ENCODE measurements around the gene SLC8A3. TPM values are rescaled to one million over a fixed set of nuclear protein-coding genes. Genes with fewer than 3 reads are reported as not detected.
A peak's percentile ranks its signal among the peaks of the same experiment; 100 is the strongest.

The SLC8A3 gene
- total RNA-seq, 4 donors from 2014 or later: 0.49 to 1.5 (median 0.92) TPM

- H3K4me1 ChIP-seq: peaks cover 0 to 5% (median 0%) of the 10 kb centered on the region in 3 donors
- no peak for ATAC-seq
- peaks cover 28% of the 10 kb centered on the region for H3K27me3 ChIP-seq
- H3K36me3 ChIP-seq: no peaks in the 10 kb centered on the region
- no peaks in the 10 kb centered on the region for H3K9me3 ChIP-seq
- no peak overlapping the region for H3K27ac ChIP-seq
- WGBS, 2 donors (ENCODE audit: low coverage in 1 of 2): 83% methylated on average over 1 of the region's 3 CpGs; no CpG with 5 or more reads in 1 of the 2 donors
- TF ChIP-seq, protein P1, sequence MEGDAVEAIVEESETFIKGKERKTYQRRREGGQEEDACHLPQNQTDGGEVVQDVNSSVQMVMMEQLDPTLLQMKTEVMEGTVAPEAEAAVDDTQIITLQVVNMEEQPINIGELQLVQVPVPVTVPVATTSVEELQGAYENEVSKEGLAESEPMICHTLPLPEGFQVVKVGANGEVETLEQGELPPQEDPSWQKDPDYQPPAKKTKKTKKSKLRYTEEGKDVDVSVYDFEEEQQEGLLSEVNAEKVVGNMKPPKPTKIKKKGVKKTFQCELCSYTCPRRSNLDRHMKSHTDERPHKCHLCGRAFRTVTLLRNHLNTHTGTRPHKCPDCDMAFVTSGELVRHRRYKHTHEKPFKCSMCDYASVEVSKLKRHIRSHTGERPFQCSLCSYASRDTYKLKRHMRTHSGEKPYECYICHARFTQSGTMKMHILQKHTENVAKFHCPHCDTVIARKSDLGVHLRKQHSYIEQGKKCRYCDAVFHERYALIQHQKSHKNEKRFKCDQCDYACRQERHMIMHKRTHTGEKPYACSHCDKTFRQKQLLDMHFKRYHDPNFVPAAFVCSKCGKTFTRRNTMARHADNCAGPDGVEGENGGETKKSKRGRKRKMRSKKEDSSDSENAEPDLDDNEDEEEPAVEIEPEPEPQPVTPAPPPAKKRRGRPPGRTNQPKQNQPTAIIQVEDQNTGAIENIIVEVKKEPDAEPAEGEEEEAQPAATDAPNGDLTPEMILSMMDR (IDR thresholded peaks at IDR 0.05): no peak
- TF ChIP-seq POLR2AphosphoS5 (IDR thresholded peaks at IDR 0.05) (no peak), EP300 (IDR thresholded peaks at IDR 0.05) (no peak), POLR2A (IDR thresholded peaks at IDR 0.05) (no peak)
- H3K4me3 ChIP-seq: no peak overlapping the region
Observed at GRCh38 chr14:70032447-70032846, 156.3 kb downstream of the SLC8A3 start.

GRCh38 chr14:70032016-70032415, 156.7 kb downstream of the SLC8A3 start:
- Histone ChIP-seq H3K27me3 (peaks cover 28% of the 10 kb centered on the region), H3K9me3 (no peaks in the 10 kb centered on the region), H3K27ac (no peak overlapping the region), H3K4me3 (no peak overlapping the region), H3K4me1 (peaks cover 0 to 6% (median 0%) of the 10 kb centered on the region in 3 donors), H3K36me3 (no peaks in the 10 kb centered on the region)
- 63 to 74% methylated on average over 2 to 9 of the region's 9 CpGs for WGBS, 2 donors (ENCODE audit: low coverage in 1 of 2)
- TF ChIP-seq POLR2A (IDR thresholded peaks at IDR 0.05) (no peak), POLR2AphosphoS5 (IDR thresholded peaks at IDR 0.05) (no peak), EP300 (IDR thresholded peaks at IDR 0.05) (no peak)
- TF ChIP-seq, protein P1 (IDR thresholded peaks at IDR 0.05): no peak
- no peak for ATAC-seq

DNA sequence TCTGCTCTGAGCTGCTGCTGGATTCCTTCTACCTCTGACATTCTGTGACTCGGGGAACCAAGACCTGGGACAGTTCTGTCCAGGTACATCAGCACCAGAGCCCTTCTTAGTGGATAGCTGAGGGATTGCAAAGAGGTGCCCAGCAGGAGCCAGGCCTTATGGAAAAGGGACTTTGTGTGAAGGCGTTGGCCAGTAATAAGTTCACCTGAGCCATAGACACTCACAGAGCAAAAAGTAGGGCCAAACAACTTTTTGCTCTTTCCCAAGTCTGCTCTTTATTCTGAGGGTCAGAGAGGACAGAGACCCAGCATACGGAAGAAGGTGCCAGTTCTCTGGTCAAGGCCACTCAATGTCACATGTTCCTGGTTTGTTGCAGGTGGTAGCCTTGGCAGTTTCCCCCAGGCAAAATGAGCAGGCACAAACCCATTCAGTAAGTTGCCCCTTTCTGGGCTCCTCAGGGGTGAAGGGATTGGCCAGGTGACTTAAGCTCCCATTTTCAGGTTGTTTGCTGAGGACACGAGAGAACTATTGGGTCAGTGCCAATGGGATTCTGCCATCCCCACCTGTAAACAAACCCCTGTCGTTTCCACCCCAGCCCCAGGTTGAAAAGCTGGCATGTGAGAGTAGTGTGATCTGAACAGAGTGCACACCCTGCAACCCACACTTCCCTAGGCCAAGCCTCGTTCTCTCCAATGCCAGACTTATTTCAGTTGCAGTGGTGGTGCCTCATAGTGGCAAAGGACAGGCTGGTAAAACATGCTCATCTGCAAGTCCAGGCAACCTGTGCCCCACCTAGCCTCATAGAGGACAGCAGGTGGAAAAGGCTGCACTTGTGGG, 159.2 kb downstream of the SLC8A3 start:
- no peaks in the 10 kb centered on the region for H3K36me3 ChIP-seq
- no peak overlapping the region for H3K27ac ChIP-seq
- no peak overlapping the region for H3K4me3 ChIP-seq
- WGBS, 2 donors (ENCODE audit: low coverage in 1 of 2): 59 to 69% methylated on average over 3 of the region's 6 CpGs
- peaks cover 20% of the 10 kb centered on the region for H3K27me3 ChIP-seq
- TF ChIP-seq POLR2AphosphoS5 (IDR thresholded peaks at IDR 0.05): no peak
- TF ChIP-seq, protein P1 (IDR thresholded peaks at IDR 0.05): no peak
- TF ChIP-seq EP300 (IDR thresholded peaks at IDR 0.05): no peak
- no peak for TF ChIP-seq POLR2A (IDR thresholded peaks at IDR 0.05)
- no peak for ATAC-seq
- no peaks in the 10 kb centered on the region for H3K9me3 ChIP-seq
- peaks cover 0 to 6% (median 0%) of the 10 kb centered on the region in 3 donors for H3K4me1 ChIP-seq

DNA sequence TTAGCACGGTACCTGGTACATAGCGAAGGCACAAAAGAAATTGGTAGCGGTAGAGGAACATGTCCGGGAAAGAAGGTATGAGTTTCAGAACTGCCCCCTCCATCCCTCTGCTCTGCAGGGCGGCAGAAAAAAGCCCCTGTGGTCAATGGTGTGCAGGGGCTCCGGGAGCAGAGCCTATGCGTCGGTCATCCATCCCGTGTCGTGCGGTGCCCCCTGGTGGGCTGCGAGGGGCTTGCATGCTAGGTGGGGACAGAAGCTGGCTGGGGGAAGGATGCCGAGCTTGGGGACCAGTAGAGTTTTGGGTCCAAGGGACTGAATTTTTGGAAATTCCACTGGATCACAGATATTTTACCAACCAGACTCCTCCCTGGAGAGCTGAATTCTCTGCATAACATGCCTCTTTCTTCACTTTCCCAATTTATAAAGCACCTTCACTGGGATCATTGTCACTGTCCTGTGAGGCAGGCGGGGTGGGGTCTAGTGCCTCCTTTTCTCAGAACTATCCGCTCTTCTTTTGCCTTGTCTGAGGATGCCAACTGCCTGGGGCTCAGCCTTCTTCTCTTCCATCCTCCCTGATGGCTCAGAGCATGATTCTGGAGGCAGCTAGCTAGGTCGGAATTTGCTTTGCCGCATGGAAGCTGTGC, 160.8 kb downstream of the SLC8A3 start:
- ATAC-seq: peak; percentile 56
- Histone ChIP-seq H3K27me3 (peaks cover 20% of the 10 kb centered on the region), H3K36me3 (no peaks in the 10 kb centered on the region), H3K4me1 (peaks cover 0 to 6% (median 0%) of the 10 kb centered on the region in 3 donors), H3K9me3 (no peaks in the 10 kb centered on the region), H3K4me3 (no peak overlapping the region), H3K27ac (no peak overlapping the region)
- TF ChIP-seq, protein P1 (IDR thresholded peaks at IDR 0.05): peak; percentile 72 to 94 (median 90)
- TF ChIP-seq POLR2AphosphoS5 (IDR thresholded peaks at IDR 0.05): no peak
- 54 to 100% methylated on average over 2 to 10 of the region's 17 CpGs for WGBS, 2 donors (ENCODE audit: low coverage in 1 of 2)

Data from gastroesophageal sphincter (tissue), 4 donors.